ENCODE results near the gene FRMPD2.
"Not testable (repeated sequence)": the region's sequence is repeated elsewhere in the genome, so short reads cannot be mapped to it uniquely, and the experiment has no call there.

FRMPD2 gene

GRCh38 chr10:48231699-48232315 lies 42.7 kb downstream of the FRMPD2 start:
- no peak for DNase-seq (ENCODE audit: low read depth)

GRCh38 chr10:48231178-48231577 lies 43.3 kb downstream of the FRMPD2 start:
- DNase-seq (ENCODE audit: low read depth): no peak

DNA sequence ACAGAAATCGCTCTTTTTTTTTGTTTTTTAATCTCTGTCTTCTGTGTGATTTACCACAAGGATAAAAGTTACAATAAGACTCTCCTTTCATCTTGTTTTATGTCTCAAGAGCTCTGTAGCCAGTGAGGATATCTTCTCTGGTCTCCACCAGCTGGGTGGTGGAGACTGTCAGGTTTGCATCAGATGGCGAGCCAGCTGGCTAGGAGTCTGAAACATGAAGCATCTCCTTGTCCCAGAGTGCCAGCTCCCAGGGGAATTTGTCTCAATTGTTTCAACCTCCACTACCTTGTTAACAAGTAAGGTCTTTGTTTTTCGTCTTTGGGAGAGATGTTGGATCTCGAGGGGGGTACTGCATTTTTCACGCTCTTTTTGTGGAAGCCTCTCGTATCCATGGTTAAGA lies 47.3 kb downstream of the FRMPD2 start:
- no peak for DNase-seq (ENCODE audit: low read depth)

DNA sequence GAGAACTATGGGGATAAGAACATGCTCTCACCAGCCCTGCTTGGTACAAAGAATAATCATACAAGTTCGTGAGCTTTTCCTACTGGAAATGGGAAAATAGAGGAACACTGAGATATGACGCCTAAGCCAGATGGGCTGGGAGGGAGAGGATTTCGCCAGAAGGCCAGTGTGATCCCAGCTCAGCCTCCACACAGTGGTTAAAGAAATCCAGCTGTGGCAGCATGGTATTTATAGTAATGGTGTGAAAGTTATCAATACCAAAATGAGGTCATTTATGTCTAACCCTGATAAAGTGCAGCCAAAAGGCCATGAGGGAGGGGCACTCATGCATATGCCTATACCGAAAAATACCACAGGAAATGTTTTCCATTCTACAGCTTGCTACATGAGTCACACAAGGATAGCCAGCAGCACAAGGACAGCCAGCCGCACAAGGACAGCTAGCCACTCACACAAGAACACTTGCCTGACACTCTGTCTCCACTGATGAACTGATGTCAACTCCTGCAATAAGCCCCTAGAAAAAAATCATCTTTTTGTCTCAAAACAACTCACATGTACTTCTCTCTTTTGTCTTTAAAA lies 49.4 kb downstream of the FRMPD2 start:
- no peak for DNase-seq (ENCODE audit: low read depth)

DNA sequence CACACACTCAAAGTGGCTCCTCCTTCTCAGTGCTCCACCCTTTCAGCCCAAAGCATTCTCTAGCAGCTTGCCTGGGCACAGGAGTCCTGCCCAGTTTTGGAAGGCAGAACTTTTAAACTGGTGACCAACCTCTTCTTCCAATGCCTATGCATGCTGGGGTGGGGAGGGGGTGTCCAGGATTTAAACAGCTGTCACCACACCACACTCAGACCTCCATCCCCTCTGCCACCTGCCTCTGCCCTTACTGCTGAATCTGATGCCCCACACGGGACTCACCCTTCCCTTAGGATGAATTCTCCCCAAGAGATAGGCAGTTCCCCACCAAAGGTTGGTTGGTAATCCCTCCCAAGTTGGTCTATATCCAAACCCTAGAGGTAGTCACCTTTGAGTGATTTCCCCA lies 50.2 kb downstream of the FRMPD2 start:
- no peak for DNase-seq (ENCODE audit: low read depth)

- no peak for DNase-seq (ENCODE audit: low read depth)
Measured at GRCh38 chr10:48221814-48222213, 52.7 kb downstream of the FRMPD2 start.

GRCh38 chr10:48221031-48221430 lies 53.5 kb downstream of the FRMPD2 start:
- DNase-seq (ENCODE audit: low read depth): not testable (repeated sequence)

DNA sequence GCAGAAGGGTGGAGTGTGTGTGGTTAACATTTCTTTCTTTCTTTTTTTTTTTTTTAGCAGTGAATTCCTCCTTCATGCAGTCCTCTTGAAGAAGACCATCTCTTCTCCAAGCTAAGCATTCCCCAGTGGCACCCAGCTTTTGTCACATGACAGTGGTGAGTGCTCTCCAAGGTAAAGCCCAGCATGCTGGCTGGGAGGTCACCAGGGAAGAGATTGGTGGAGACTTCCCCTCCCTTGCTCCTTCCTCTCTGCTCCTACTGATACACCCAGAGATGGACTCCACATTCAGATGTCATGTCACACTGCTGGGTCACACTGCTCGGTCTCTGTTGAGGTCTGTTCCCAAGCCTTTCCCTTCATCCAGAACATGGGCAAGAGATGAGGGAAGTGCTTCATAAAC lies 55.3 kb downstream of the FRMPD2 start:
- DNase-seq (ENCODE audit: low read depth): no peak

DNA sequence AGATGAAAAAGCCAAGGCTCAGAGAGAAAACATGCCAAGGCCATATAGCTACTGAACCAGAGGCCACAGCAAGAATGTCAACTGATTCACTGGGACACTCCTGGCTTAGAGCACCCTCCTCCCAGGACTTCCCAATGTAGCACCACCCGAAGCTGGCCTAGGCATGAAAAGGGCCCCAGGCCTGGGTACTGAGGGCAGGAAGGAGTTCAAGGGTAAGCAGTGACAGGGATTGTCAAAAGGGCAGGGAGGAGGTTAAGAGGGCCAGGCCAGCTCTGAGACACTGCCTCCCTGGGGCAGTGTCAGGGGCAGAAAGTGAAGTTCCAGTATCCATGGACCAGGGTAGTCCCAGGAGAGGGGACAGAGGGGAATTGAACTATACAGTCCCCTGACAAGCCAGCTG lies 57.8 kb downstream of the FRMPD2 start:
- DNase-seq (ENCODE audit: low read depth): no peak

DNA sequence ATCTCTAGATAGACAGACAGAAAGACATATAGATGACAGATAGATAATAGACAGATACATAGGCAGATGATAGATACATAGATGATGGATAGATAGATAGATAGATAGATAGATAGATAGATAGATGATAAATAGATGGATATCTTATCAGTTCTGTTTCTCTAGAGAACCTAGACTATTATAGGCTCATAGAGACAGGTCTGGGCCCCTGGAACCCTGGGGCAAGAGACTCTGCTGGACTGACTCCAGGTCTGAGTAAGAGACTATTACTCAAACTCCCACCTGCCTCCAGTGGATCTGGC lies 58.3 kb downstream of the FRMPD2 start:
- DNase-seq (ENCODE audit: low read depth): no peak

DNA sequence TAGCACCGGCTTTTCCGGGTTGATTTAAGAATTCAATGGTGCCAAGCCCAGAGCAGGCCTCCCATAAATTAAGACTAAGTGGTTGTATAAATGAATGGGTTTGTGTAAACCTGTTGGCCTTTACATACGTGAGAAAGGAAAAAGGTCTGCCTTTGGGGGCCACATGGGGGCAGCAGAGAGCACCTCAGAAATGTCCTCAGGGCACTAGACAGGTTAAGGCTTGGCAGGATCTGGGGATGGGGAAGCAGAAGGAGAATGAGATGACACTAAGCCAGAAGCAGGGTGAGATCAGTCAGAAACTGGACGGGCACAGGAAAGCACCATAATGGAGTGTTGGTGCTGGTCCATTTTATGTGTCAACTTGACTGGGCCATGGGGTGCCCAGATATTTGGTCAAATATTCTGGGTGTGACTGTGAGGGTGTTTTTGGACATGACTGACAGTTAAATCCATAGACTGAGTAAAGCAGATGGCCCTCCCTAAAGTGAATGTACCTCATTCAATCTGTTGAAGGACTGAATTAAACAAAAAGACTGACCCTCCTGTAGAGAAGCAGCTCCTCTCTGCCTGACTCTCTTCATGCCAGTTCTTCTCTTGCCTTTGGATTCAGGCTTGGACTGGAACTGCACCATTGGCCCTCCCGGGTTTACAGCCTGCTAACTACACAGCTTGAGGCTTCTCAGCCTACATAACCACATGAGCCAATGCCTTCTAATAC lies 58.9 kb downstream of the FRMPD2 start:
- DNase-seq (ENCODE audit: low read depth): peak; percentile 2

DNA sequence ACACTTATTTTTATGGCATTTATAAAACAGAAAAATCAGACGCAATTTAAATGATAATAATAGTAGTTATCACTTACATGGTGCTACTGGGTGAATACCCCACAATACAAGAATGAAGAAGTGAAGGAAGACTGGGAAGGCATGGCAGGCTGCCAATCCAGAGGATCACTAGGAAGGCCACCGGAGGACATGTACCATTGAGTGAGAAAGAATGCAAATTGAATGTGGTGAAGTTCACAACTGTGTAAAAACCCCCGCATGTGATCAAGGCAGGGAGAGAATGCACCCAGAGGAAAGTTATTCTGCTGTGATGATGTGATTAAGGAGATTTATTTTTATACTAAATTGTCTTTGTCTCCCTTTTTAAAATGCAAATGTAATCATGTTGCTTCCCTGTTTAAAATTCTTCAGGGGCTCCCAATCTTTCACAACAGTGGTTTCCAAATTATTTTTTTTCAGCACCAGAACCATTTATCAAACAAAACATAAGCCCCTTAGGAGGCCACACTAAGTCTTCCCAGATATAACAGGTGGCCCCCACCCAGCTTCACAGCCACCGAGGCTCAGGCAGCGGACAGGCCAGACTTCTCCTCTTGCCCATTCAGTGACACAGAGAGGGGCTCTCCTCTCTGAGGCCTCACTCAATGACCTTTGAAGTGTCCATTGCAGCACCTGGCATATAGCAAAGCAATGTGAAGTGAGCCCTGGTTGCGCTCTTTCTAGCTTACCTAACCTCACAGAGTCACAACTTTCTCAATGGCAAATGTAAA lies 59.6 kb downstream of the FRMPD2 start:
- DNase-seq (ENCODE audit: low read depth): no peak

- DNase-seq (ENCODE audit: low read depth): no peak
Measured at GRCh38 chr10:48213047-48213446, 61.4 kb downstream of the FRMPD2 start.

DNA sequence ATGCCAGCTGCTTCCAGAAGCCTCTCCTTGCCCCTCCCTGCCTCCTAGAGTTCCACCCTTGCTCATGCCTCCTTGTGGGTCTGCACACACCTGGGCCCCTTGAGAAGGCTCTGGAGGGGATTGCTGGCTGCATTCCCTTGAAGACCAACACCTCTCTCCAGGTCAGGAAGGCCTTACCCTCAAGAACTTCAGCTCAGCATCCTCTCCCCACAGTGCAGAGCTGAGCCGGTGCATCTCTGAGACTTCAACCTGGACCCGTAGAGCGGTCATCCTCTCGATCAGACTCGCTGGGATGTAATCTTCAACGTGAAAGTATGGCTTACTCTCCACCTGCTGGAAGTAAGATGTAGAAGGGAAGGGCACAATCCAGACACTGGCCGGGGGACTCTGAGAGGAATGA lies 62.7 kb downstream of the FRMPD2 start:
- no peak for DNase-seq (ENCODE audit: low read depth)

GRCh38 chr10:48210966-48211365 lies 63.5 kb downstream of the FRMPD2 start:
- DNase-seq (ENCODE audit: low read depth): no peak

GRCh38 chr10:48210391-48210790 lies 64.1 kb downstream of the FRMPD2 start:
- no peak for DNase-seq (ENCODE audit: low read depth)

DNA sequence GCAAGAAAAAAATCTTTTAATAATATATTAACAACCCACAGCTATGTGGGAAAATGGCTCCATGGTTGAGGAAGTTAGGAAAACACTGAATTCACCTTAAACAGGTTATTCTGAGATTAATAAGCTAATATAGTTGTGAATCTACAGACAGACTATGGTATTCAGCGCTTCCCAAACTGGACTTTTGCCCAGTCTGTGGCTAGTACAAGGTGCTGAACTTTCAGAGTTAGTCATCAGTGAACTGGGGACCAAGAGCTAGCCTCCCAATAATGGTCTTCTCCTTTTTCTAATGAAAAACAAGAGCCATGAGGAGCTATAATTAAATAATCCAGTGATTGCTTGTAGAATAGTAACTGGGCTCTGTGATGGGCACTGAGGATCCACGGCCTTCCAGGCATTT lies 65.3 kb downstream of the FRMPD2 start:
- DNase-seq (ENCODE audit: low read depth): no peak

GRCh38 chr10:48207853-48208252 lies 66.6 kb downstream of the FRMPD2 start:
- DNase-seq (ENCODE audit: low read depth): no peak

DNA sequence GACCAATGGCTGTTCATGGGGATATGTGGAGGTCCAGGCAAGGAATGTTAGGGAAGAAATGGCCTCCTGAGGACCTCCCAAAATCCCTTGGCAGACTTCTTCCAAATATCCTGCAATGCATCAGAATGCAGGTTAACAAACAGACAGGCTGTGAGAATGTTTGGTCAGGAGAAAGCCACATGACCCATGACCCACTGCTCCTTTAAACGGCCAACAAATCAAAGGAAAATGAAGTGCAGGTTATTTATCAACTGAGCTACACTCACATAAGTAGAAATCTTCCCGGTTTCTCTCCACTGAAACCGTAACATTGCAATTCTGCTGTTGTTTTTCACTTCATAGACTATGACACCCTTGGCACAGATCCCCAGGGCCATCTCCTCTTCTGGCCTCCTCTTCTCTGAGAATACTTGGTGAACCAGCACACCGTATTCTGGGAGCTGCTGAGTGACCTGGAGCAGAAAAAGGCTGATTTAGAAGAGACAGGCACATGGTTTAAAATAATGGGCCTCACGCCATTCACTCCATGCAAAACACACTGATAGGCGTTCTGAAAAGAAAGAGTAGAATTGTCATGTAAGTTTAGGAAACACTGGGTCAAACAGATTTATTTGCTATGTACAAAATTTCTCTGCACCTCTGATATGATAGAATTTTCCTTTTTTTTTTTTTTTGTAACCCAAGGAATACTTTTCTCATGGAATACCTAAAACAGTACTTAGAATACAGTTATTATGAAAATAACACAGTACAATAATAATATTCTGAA lies 67.8 kb downstream of the FRMPD2 start:
- DNase-seq (ENCODE audit: low read depth): no peak

DNA sequence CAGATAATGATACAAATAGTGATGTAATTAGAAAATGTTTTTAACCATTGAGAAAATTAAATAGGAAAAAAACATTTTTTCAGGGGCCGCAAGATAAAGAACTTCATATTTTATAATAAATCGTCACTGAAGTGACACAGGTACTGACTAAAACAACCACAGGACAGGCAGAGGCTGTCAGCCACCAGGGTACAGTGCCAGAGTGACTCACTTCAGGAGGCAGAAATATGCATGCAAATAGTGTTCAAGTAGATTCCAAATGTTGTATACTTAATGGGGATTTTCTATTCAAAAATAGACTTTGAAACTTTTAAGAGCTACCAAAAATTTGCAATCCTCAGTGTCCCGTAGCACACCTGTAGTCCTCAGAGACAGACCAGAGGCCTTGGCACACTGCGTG lies 68.6 kb downstream of the FRMPD2 start:
- DNase-seq (ENCODE audit: low read depth): no peak

GRCh38 chr10:48199580-48200377 lies 74.7 kb downstream of the FRMPD2 start:
- no peak for DNase-seq (ENCODE audit: low read depth)

All from stimulated activated CD8-positive, alpha-beta memory T cell treated with anti-CD3 and anti-CD28 coated beads, Interleukin-7, amount 100 ng/mL, for 24 hours (primary cell).